Gastroesophageal sphincter (tissue), 4 donors: ENCODE data around the gene IKZF5. TPM values are rescaled to one million over a fixed set of nuclear protein-coding genes. Genes with fewer than 3 reads are reported as not detected.

ENCODE experiments used
- ATAC-seq: fragments of 150-250 bp; one replicate; pipeline ENCODE4 v1.9.1; 2016; ENCODE audit warnings: mild to moderate bottlenecking, moderate library complexity
- H3K27ac ChIP-seq, 4 donors: fragments of 200-600 bp; sonication (generic) in 3 of 4; 1 replicate in 3 of 4; 2 replicates in 1 of 4; pipeline ENCODE4 v1.5.1; 2016 to 2019
- H3K27me3 ChIP-seq: fragments of 200-600 bp; sonication (generic); one replicate; pipeline ENCODE4 v1.5.1; 2019
- H3K36me3 ChIP-seq, 2 donors: fragments of 200-600 bp; sonication (generic); one replicate each; pipeline ENCODE4 v1.5.1; 2019; ENCODE audit warnings: control low read depth in 1 of 2
- H3K4me1 ChIP-seq, 3 donors: fragments of 200-600 bp; sonication (generic); 1 replicate in 2 of 3; 2 replicates in 1 of 3; pipeline ENCODE4 v1.5.1; 2016 to 2019; ENCODE audit warnings: control low read depth in 2 of 3
- H3K4me3 ChIP-seq, 2 donors: fragments of 200-600 bp; sonication (generic); one replicate each; pipeline ENCODE4 v1.5.1; 2019; ENCODE audit warnings: mild to moderate bottlenecking in 1 of 2, moderate library complexity in 1 of 2
- H3K9me3 ChIP-seq, 3 donors: fragments of 200-600 bp; sonication (generic); one replicate each; pipeline ENCODE4 v1.5.1; 2017 to 2019; ENCODE audit warnings: control low read depth in 2 of 3
- EP300 ChIP-seq: sonication (generic); formaldehyde crosslinking; IDR thresholded peaks from one replicate; pipeline ENCODE4 v1.6.1; 2017; ENCODE audit warnings: antibody characterized with exemption, mild to moderate bottlenecking
- POLR2A ChIP-seq, 2 donors: fragments of 450-650 bp; IDR thresholded peaks; one replicate each; pipeline ENCODE4 v1.6.1; 2017; ENCODE audit warnings: antibody characterized with exemption in 2 of 2, mild to moderate bottlenecking in 2 of 2, moderate library complexity in 1 of 2
- POLR2AphosphoS5 ChIP-seq: sonication (generic); formaldehyde crosslinking; IDR thresholded peaks from one replicate; pipeline ENCODE4 v1.6.1; 2017; ENCODE audit warnings: antibody characterized with exemption
- WGBS, 2 donors: methylation state at CpG; one replicate each; pipeline ENCODE4 v1.1.5; 2018; ENCODE audit warnings: low coverage in 1 of 2; 5-methylcytosine and 5-hydroxymethylcytosine counted together
- total RNA-seq, 4 donors: library from RNA; depleted of rRNA; stranded (reverse); fragments of >200 nt; gene quantifications; one replicate each; pipeline ENCODE4 v1.1.0, GENCODE V29; 2016
- TF ChIP-seq, protein P1 (sequence below), 4 experiments: fragments of 200-600 bp in 2 of 4; fragments of 450-650 bp in 2 of 4; sonication (generic) in 1 of 4; IDR thresholded peaks; one replicate each; pipeline ENCODE4 v1.5.1; 2017 to 2019; ENCODE audit warnings: antibody characterized with exemption in 4 of 4, mild to moderate bottlenecking in 2 of 4, moderate library complexity in 2 of 4

Gene IKZF5
- total RNA-seq, 4 donors from 2014 or later: 5.8 to 14.3 (median 9.5) TPM

DNA sequence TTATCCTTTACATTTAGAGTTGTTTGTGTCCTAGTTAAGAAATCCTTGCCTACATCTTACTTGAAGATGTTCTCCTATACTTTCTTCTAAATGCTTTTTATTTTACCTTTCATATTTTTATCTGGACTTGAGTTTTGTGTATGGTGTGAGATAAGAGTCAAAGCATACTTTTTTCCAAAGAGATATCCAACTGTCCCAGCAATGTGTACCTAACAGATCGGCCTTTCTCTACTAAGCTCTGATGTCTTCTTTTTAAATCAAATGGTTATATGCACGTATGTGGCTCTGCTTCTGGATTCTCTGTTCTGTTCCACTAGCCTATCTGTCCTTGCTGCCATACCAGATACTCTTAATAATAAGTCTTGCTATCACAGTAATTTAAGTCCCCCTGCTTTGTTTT is 7.2 kb downstream of the IKZF5 start:
- no peaks in the 10 kb centered on the region for H3K9me3 ChIP-seq
- 95% methylated on average over 2 of the region's 2 CpGs for WGBS, 2 donors
- no peak for TF ChIP-seq POLR2AphosphoS5
- no peak for TF ChIP-seq EP300
- TF ChIP-seq, protein P1, sequence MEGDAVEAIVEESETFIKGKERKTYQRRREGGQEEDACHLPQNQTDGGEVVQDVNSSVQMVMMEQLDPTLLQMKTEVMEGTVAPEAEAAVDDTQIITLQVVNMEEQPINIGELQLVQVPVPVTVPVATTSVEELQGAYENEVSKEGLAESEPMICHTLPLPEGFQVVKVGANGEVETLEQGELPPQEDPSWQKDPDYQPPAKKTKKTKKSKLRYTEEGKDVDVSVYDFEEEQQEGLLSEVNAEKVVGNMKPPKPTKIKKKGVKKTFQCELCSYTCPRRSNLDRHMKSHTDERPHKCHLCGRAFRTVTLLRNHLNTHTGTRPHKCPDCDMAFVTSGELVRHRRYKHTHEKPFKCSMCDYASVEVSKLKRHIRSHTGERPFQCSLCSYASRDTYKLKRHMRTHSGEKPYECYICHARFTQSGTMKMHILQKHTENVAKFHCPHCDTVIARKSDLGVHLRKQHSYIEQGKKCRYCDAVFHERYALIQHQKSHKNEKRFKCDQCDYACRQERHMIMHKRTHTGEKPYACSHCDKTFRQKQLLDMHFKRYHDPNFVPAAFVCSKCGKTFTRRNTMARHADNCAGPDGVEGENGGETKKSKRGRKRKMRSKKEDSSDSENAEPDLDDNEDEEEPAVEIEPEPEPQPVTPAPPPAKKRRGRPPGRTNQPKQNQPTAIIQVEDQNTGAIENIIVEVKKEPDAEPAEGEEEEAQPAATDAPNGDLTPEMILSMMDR (IDR thresholded peaks at IDR 0.05): no peak
- TF ChIP-seq POLR2A (IDR thresholded peaks at IDR 0.05): no peak
- ATAC-seq: no peak
- H3K36me3 ChIP-seq: peaks cover 0 to 22% of the 10 kb centered on the region in 2 donors
- peaks cover 0 to 50% (median 0%) of the 10 kb centered on the region in 3 donors for H3K4me1 ChIP-seq
- no peaks in the 10 kb centered on the region for H3K27me3 ChIP-seq
- no peak overlapping the region for H3K27ac ChIP-seq
- no peak overlapping the region for H3K4me3 ChIP-seq

DNA sequence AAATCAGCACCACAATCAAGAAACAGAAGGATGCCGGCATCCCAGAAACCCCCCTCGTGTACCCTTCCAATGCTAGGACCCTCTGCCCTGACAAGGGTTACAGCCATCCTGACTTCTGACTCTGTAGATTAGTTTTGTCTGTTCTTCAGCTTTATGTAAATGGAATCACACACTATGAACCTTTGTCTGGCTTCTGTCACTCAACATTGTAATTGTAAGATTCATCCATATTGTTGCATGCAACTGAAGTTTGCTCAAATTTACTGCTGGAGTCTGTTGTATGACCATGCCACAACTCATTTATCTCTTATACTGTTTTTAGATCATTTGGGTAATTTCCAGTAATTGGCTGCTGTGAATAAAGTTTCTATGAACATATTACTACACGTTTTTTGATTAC is 8.4 kb downstream of the IKZF5 start:
- H3K9me3 ChIP-seq: no peaks in the 10 kb centered on the region
- 76 to 79% methylated on average over 3 of the region's 3 CpGs for WGBS, 2 donors
- H3K27ac ChIP-seq: no peak overlapping the region
- peaks cover 0 to 34% of the 10 kb centered on the region in 2 donors for H3K36me3 ChIP-seq
- H3K27me3 ChIP-seq: no peaks in the 10 kb centered on the region
- ATAC-seq: no peak
- TF ChIP-seq POLR2AphosphoS5 (no peak), POLR2A (IDR thresholded peaks at IDR 0.05) (no peak), EP300 (no peak)
- TF ChIP-seq, protein P1 (IDR thresholded peaks at IDR 0.05): no peak
- peaks cover 0 to 43% (median 0%) of the 10 kb centered on the region in 3 donors for H3K4me1 ChIP-seq
- no peak overlapping the region for H3K4me3 ChIP-seq

DNA sequence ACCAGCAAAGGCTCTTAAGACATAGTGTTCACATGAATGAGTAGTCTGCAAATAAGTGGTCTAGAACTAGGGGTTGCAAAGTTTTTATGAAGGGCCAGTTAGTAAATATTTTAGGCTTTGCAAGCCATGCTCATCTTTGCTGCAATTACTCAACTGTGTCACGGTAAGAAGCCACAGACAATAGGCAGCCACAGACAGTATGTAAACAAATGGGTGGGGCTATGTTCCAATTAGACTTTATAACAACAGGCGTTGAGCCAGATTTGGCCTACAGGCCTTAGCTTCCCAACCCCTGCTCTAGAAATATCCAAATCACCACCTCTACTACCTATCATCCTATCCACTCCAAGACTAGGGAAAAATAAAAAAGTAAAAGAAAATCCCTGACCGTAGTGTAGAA is 9.2 kb downstream of the IKZF5 start:
- Histone ChIP-seq H3K4me1 (peaks cover 0 to 35% (median 0%) of the 10 kb centered on the region in 3 donors), H3K9me3 (no peaks in the 10 kb centered on the region), H3K4me3 (no peak overlapping the region), H3K27me3 (no peaks in the 10 kb centered on the region), H3K27ac (no peak overlapping the region), H3K36me3 (peaks cover 0 to 40% of the 10 kb centered on the region in 2 donors)
- WGBS, 2 donors: 83 to 89% methylated on average over 2 to 3 of the region's 3 CpGs
- no peak for ATAC-seq
- TF ChIP-seq, protein P1 (IDR thresholded peaks at IDR 0.05): no peak

DNA sequence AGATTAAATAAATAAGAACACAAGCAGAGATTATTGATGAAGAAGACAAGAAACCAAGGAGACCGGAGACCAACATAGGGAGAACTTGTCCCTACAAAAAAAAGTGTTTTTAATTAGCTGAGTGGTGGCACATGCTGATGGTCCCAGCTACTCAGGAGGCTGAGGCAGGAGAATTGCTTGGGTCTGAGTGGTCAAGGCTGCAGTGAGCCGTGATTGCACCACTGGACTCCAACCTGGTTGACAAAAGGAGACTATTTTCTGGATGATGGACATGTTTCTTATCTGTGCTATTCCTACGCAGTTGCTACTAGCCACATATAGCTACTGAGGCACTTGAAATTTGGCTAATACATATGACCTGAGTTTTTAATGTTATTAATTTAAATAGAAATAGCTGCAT is 9.7 kb downstream of the IKZF5 start:
- Histone ChIP-seq H3K27ac (no peak overlapping the region), H3K27me3 (no peaks in the 10 kb centered on the region), H3K4me3 (no peak overlapping the region), H3K9me3 (no peaks in the 10 kb centered on the region), H3K4me1 (peaks cover 0 to 31% (median 0%) of the 10 kb centered on the region in 3 donors), H3K36me3 (peaks cover 0 to 45% of the 10 kb centered on the region in 2 donors)
- TF ChIP-seq EP300 (no peak), POLR2A (IDR thresholded peaks at IDR 0.05) (no peak), POLR2AphosphoS5 (no peak)
- TF ChIP-seq, protein P1 (IDR thresholded peaks at IDR 0.05): no peak
- ATAC-seq: no peak
- WGBS, 2 donors: 92 to 100% methylated on average over 2 to 3 of the region's 3 CpGs

DNA sequence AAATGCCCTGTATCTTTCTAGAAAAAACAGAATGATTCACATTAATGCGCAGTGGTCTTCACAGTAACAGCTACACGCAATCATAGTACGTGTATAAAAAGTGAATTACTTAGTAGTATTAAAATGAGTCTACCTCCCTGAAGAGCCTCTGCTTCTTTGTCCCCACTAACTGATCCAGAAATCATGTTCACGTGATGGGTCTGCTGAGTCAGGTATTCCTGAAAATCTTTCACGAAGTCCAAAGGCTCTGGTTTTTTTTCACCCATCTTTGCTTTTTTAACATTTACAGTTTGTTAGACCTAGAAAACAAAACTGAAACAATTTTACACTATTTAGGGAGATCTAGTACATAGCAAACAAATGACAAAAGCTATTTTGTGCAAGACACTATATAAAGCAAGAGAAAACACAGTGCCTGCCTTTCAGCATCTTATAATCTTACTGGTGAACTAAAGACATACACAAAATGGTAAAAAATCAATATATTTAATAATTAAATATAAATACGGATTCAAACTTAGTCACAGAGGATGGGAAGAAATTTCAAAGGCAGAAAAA is 10.2 kb downstream of the IKZF5 start:
- Histone ChIP-seq H3K9me3 (no peaks in the 10 kb centered on the region), H3K27ac (no peak overlapping the region), H3K36me3 (peaks cover 0 to 49% of the 10 kb centered on the region in 2 donors), H3K4me3 (no peak overlapping the region), H3K4me1 (peaks cover 0 to 26% (median 0%) of the 10 kb centered on the region in 3 donors), H3K27me3 (no peaks in the 10 kb centered on the region)
- 79% methylated on average over 5 to 6 of the region's 6 CpGs for WGBS, 2 donors
- no peak for ATAC-seq
- TF ChIP-seq POLR2A (IDR thresholded peaks at IDR 0.05): no peak
- no peak for TF ChIP-seq POLR2AphosphoS5
- TF ChIP-seq EP300: no peak
- TF ChIP-seq, protein P1 (IDR thresholded peaks at IDR 0.05): no peak
